Measurements from ENCODE around the gene PODXL. TPM values are rescaled to one million over a fixed set of nuclear protein-coding genes. Genes with fewer than 3 reads are reported as not detected.

The PODXL gene
- total and polyA plus RNA-seq, 2 donors (not counting 3 experiments of a cell fraction or from before 2014, with no cell fraction given) = 86.4 to 156 TPM

DNA sequence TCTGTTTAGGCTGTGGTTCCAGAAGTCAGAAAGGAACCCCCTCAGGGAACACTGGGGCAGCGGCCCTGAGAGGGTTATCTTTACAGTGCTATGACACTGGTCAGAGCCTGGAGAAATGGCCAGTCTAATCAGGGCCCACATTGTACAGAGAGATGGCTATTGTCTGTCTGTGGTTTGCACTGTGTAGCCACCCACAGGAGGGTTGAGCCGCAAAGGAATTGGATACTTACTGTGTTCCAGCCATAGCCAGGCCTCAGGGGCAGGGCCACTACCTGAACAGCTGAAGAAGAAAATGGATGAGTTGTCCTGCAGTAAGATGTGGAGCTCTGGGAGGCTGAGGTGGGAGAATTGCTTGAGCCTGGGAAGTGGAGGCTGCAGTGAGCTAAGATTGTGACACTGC lies 47.5 kb upstream of the PODXL start:
- Histone ChIP-seq H3K27ac (ENCODE audit: insufficient read depth, low read depth, low read length) (no peak overlapping the region), H4K20me1 (replicated peaks; ENCODE audit: control insufficient read depth, extremely low read depth, insufficient read depth, low read length) (no peaks in the 10 kb centered on the region), H3K4me2 (ENCODE audit: insufficient read depth, low read length) (no peak overlapping the region), H3K79me2 (ENCODE audit: control insufficient read depth, insufficient read depth, low read length) (no peaks in the 10 kb centered on the region), H3K4me1 (ENCODE audit: control insufficient read depth, extremely low read depth, insufficient read depth, low read length) (no peaks in the 10 kb centered on the region), H3K4me3 (replicated peaks in 1 of 3; ENCODE audit: insufficient read depth in 1 of 3, low read depth in 1 of 3, low read length in 3 of 3) (no peak overlapping the region), H3K36me3 (ENCODE audit: control insufficient read depth in 2 of 2, extremely low read depth in 1 of 2, insufficient read depth in 2 of 2, low read length in 2 of 2) (no peaks in the 10 kb centered on the region), H3K9me3 (replicated peaks; ENCODE audit: control insufficient read depth, insufficient read depth, low read length) (no peaks in the 10 kb centered on the region), H2AFZ (ENCODE audit: low read depth, low read length) (no peak overlapping the region), H3K27me3 (ENCODE audit: control insufficient read depth in 2 of 2, insufficient read depth in 2 of 2, low read length in 2 of 2) (peaks cover 0 to 7% of the 10 kb centered on the region in 2 experiments), H3K9me1 (replicated peaks; ENCODE audit: control insufficient read depth, extremely low read depth, insufficient read depth, low read length) (no peaks in the 10 kb centered on the region), H3K9ac (replicated peaks; ENCODE audit: extremely low read depth, insufficient read depth, low read length) (no peak overlapping the region)
- BruUV-seq (replicated peaks) = no TSS peak
- intact Hi-C loops (cut with micrococcal nuclease) = no loop called here
- TF ChIP-seq JUN (IDR thresholded peaks at IDR 0.05; ENCODE audit: borderline replicate concordance, insufficient read depth, insufficient read length, low read depth) (no peak), MYC (IDR thresholded peaks at IDR 0.05; ENCODE audit: low read depth, low read length) (no peak), EZH2 (IDR thresholded peaks at IDR 0.05; ENCODE audit: borderline replicate concordance, low read depth, low read length, severe bottlenecking) (no peak), GATA2 (IDR thresholded peaks at IDR 0.05; ENCODE audit: insufficient read depth, insufficient read length, low read depth, low read length) (no peak), FOS (IDR thresholded peaks at IDR 0.05; ENCODE audit: borderline replicate concordance, insufficient read depth, low read length) (no peak)
- TF ChIP-seq, protein P1, sequence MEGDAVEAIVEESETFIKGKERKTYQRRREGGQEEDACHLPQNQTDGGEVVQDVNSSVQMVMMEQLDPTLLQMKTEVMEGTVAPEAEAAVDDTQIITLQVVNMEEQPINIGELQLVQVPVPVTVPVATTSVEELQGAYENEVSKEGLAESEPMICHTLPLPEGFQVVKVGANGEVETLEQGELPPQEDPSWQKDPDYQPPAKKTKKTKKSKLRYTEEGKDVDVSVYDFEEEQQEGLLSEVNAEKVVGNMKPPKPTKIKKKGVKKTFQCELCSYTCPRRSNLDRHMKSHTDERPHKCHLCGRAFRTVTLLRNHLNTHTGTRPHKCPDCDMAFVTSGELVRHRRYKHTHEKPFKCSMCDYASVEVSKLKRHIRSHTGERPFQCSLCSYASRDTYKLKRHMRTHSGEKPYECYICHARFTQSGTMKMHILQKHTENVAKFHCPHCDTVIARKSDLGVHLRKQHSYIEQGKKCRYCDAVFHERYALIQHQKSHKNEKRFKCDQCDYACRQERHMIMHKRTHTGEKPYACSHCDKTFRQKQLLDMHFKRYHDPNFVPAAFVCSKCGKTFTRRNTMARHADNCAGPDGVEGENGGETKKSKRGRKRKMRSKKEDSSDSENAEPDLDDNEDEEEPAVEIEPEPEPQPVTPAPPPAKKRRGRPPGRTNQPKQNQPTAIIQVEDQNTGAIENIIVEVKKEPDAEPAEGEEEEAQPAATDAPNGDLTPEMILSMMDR (IDR thresholded peaks at IDR 0.05; ENCODE audit: extremely low read depth in 1 of 2, insufficient read depth in 1 of 2, low read depth in 1 of 2, low read length in 2 of 2) = no peak
- TF ChIP-seq, protein P2, sequence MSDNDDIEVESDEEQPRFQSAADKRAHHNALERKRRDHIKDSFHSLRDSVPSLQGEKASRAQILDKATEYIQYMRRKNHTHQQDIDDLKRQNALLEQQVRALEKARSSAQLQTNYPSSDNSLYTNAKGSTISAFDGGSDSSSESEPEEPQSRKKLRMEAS (IDR thresholded peaks at IDR 0.05; ENCODE audit: insufficient read depth, insufficient read length) = no peak
- DNase-seq (ENCODE audit: low read depth, low spot score) (no peak), FAIRE-seq (no peak)
- CTCF ChIA-PET = interaction anchor here (1.0 to 1.2 kb wide), 2 partner anchors 11 to 57 kb away, joined by 3 to 4 read pairs; no protein-coding TSS in a partner anchor
- POLR2A ChIA-PET = no interaction called here
- dilution Hi-C loops (cut with MboI; ENCODE audit: extremely low pct_ligation_motif_present, low sequenced_read_pairs) = no loop called here

Data from endothelial cell of umbilical vein (primary cell).